ENCODE results near the gene NYAP2. TPM values are rescaled to one million over a fixed set of nuclear protein-coding genes. Genes with fewer than 3 reads are reported as not detected.

NYAP2 gene
- polyA plus RNA-seq, 1 experiment: not detected

- ChIA-PET POLR2A (no interaction called here), CTCF (no interaction called here)
- no peak overlapping the region for H3K4me3 ChIP-seq (ENCODE audit: low read depth, low read length)
- no peaks in the 10 kb centered on the region for H3K36me3 ChIP-seq (ENCODE audit: control insufficient read depth, insufficient read depth, low read length)
- TF ChIP-seq CTCF (IDR thresholded peaks at IDR 0.05; ENCODE audit: insufficient read depth, low read depth, low read length): no peak
- no peak for DNase-seq (ENCODE audit: low read depth)
- no peaks in the 10 kb centered on the region for H3K27me3 ChIP-seq (ENCODE audit: control insufficient read depth, insufficient read depth, low read length)
Observed at GRCh38 chr2:225486236-225486635, 86.7 kb downstream of the NYAP2 start.

- no peak for TF ChIP-seq CTCF (IDR thresholded peaks at IDR 0.05; ENCODE audit: insufficient read depth, low read depth, low read length)
- DNase-seq (ENCODE audit: low read depth): no peak
- CTCF ChIA-PET: no interaction called here
- no peaks in the 10 kb centered on the region for H3K27me3 ChIP-seq (ENCODE audit: control insufficient read depth, insufficient read depth, low read length)
- POLR2A ChIA-PET: no interaction called here
- H3K4me3 ChIP-seq (ENCODE audit: low read depth, low read length): no peak overlapping the region
- H3K36me3 ChIP-seq (ENCODE audit: control insufficient read depth, insufficient read depth, low read length): no peaks in the 10 kb centered on the region
Observed at GRCh38 chr2:225487878-225488416, 88.4 kb downstream of the NYAP2 start.

- DNase-seq (ENCODE audit: low read depth): no peak
- no peaks in the 10 kb centered on the region for H3K36me3 ChIP-seq (ENCODE audit: control insufficient read depth, insufficient read depth, low read length)
- H3K4me3 ChIP-seq (ENCODE audit: low read depth, low read length): no peak overlapping the region
- no peaks in the 10 kb centered on the region for H3K27me3 ChIP-seq (ENCODE audit: control insufficient read depth, insufficient read depth, low read length)
- ChIA-PET CTCF (interaction anchor here (1.3 kb wide), 1 partner anchor 13 kb away, joined by 3 read pairs; no protein-coding TSS in a partner anchor), POLR2A (no interaction called here)
- no peak for TF ChIP-seq CTCF (IDR thresholded peaks at IDR 0.05; ENCODE audit: insufficient read depth, low read depth, low read length)
Observed at GRCh38 chr2:225488743-225489142, 89.2 kb downstream of the NYAP2 start.

- ChIA-PET POLR2A (no interaction called here), CTCF (interaction anchor here (1.2 kb wide), 1 partner anchor 9 kb away, joined by 5 read pairs; no protein-coding TSS in a partner anchor)
- Histone ChIP-seq H3K27me3 (ENCODE audit: control insufficient read depth, insufficient read depth, low read length) (no peaks in the 10 kb centered on the region), H3K36me3 (ENCODE audit: control insufficient read depth, insufficient read depth, low read length) (no peaks in the 10 kb centered on the region), H3K4me3 (ENCODE audit: low read depth, low read length) (no peak overlapping the region)
- no peak for DNase-seq (ENCODE audit: low read depth)
- TF ChIP-seq CTCF (IDR thresholded peaks at IDR 0.05; ENCODE audit: insufficient read depth, low read depth, low read length): no peak
Observed at GRCh38 chr2:225493420-225494099, 94.0 kb downstream of the NYAP2 start.

- H3K4me3 ChIP-seq (ENCODE audit: low read depth, low read length): no peak overlapping the region
- POLR2A ChIA-PET: no interaction called here
- CTCF ChIA-PET: interaction anchor here (1.2 kb wide), 1 partner anchor 10 kb away, joined by 5 read pairs; no protein-coding TSS in a partner anchor
- TF ChIP-seq CTCF (IDR thresholded peaks at IDR 0.05; ENCODE audit: insufficient read depth, low read depth, low read length): no peak
- DNase-seq (ENCODE audit: low read depth): no peak
- H3K27me3 ChIP-seq (ENCODE audit: control insufficient read depth, insufficient read depth, low read length): no peaks in the 10 kb centered on the region
- no peaks in the 10 kb centered on the region for H3K36me3 ChIP-seq (ENCODE audit: control insufficient read depth, insufficient read depth, low read length)
Observed at GRCh38 chr2:225494100-225494459, 94.6 kb downstream of the NYAP2 start.
